WTC11 (cell line): ENCODE results near the gene MROH9. TPM values are rescaled to one million over a fixed set of nuclear protein-coding genes. Genes with fewer than 3 reads are reported as not detected.

Experiments used
- ATAC-seq: fragments of 200-7000 bp; cut with Tn5 transposase; 2 replicates; pipeline ENCODE4 v1.10.0; 2021; ENCODE audit warnings: mild to moderate bottlenecking, moderate library complexity
- CTCF ChIA-PET: fragments of 300-600 bp; sonication (Branson Sonifier 250); formaldehyde crosslinking; loops from one replicate; lab custom pipeline; 2021; ENCODE audit warnings: antibody characterized with exemption; lab: Charles Lee
- POLR2A ChIA-PET: fragments of 350-600 bp; sonication (Branson Sonifier 250); formaldehyde crosslinking; loops from one replicate; lab custom pipeline; 2021; ENCODE audit warnings: antibody characterized with exemption; lab: Charles Lee
- DNase-seq: peaks from one replicate; pipeline ENCODE4 v3.0.0; 2021; ENCODE audit warnings: low spot score
- H3K27ac Mint-ChIP-seq: 2 replicates; pipeline ENCODE4 v1.8.0; 2021; ENCODE audit warnings: mixed read lengths
- H3K27me3 Mint-ChIP-seq: 2 replicates; pipeline ENCODE4 v1.8.0; 2021; ENCODE audit warnings: low read depth, mild to moderate bottlenecking, moderate library complexity, mixed read lengths
- H3K36me3 Mint-ChIP-seq: 2 replicates; pipeline ENCODE4 v1.8.0; 2021; ENCODE audit warnings: mixed read lengths
- H3K4me1 Mint-ChIP-seq: 2 replicates; pipeline ENCODE4 v1.8.0; 2022; ENCODE audit warnings: mixed read lengths
- H3K4me3 Mint-ChIP-seq: 2 replicates; pipeline ENCODE4 v1.8.0; 2021; ENCODE audit warnings: mild to moderate bottlenecking, moderate library complexity, mixed read lengths
- H3K9me3 Mint-ChIP-seq: 2 replicates; pipeline ENCODE4 v1.8.0; 2021; ENCODE audit warnings: mixed read lengths
- CREB1 ChIP-seq: sonication (generic); formaldehyde crosslinking; IDR thresholded peaks from 2 replicates; pipeline ENCODE4 v1.8.0; 2023; ENCODE audit warnings: mild to moderate bottlenecking, missing genetic modification reagents
- FOXJ3 ChIP-seq: sonication (generic); formaldehyde crosslinking; IDR thresholded peaks from 2 replicates; pipeline ENCODE4 v1.9.0; 2021; ENCODE audit warnings: missing genetic modification reagents, mild to moderate bottlenecking, borderline replicate concordance
- GABPB1 ChIP-seq: sonication (generic); formaldehyde crosslinking; IDR thresholded peaks from 2 replicates; pipeline ENCODE4 v1.8.1; 2023; ENCODE audit warnings: mild to moderate bottlenecking, missing genetic modification reagents
- GRHL2 ChIP-seq: fragments of 250-450 bp; sonication (Bioruptor Pico); IDR thresholded peaks from 2 replicates; pipeline ENCODE4 v1.8.0; 2022; ENCODE audit warnings: mild to moderate bottlenecking, moderate library complexity; ENCODE audit not compliant: insufficient replicate concordance, severe bottlenecking
- HMGA2 ChIP-seq: fragments of 250-450 bp; sonication (Bioruptor Pico); IDR thresholded peaks from 2 replicates; pipeline ENCODE4 v1.4.0; 2021; ENCODE audit warnings: mild to moderate bottlenecking, moderate library complexity
- NR3C1 ChIP-seq: sonication (generic); formaldehyde crosslinking; conservative IDR thresholded peaks from 2 replicates; pipeline ENCODE4 v1.8.1; 2023; ENCODE audit warnings: low read depth, mild to moderate bottlenecking, missing genetic modification reagents
- PREB ChIP-seq: sonication (generic); formaldehyde crosslinking; IDR thresholded peaks from 2 replicates; pipeline ENCODE4 v1.8.1; 2022; ENCODE audit warnings: mild to moderate bottlenecking, missing genetic modification reagents, moderate library complexity, borderline replicate concordance
- TP53 ChIP-seq: sonication (generic); formaldehyde crosslinking; IDR thresholded peaks from 2 replicates; pipeline ENCODE4 v1.8.1; 2023; ENCODE audit warnings: mild to moderate bottlenecking, missing genetic modification reagents
- ZNF138 ChIP-seq: sonication (generic); formaldehyde crosslinking; conservative IDR thresholded peaks from 2 replicates; pipeline ENCODE4 v1.8.1; 2022; ENCODE audit warnings: mild to moderate bottlenecking, moderate library complexity, missing genetic modification reagents
- ZNF396 ChIP-seq: fragments of 250-450 bp; sonication (Bioruptor Pico); IDR thresholded peaks from 2 replicates; pipeline ENCODE4 v1.8.0; 2021; ENCODE audit warnings: mild to moderate bottlenecking, moderate library complexity, borderline replicate concordance
- ZNF416 ChIP-seq: fragments of 250-450 bp; sonication (Bioruptor Pico); IDR thresholded peaks from 2 replicates; pipeline ENCODE4 v1.9.0; 2021; ENCODE audit warnings: mild to moderate bottlenecking, inconsistent platforms
- ZNF425 ChIP-seq: fragments of 250-450 bp; sonication (Bioruptor Pico); conservative IDR thresholded peaks from 2 replicates; pipeline ENCODE4 v1.9.0; 2021; ENCODE audit warnings: mild to moderate bottlenecking
- total RNA-seq: library from RNA; stranded (reverse); gene quantifications from 3 replicates; pipeline ENCODE4 v1.2.3, GENCODE V29; 2021
- TF ChIP-seq, protein P1 (sequence below): fragments of 250-450 bp; sonication (Bioruptor Pico); IDR thresholded peaks from 2 replicates; pipeline ENCODE4 v1.8.0; 2021; ENCODE audit warnings: mild to moderate bottlenecking
- TF ChIP-seq, protein P2 (sequence below): fragments of 250-450 bp; sonication (Bioruptor Pico); IDR thresholded peaks from 2 replicates; pipeline ENCODE4 v1.9.0; 2021; ENCODE audit warnings: mild to moderate bottlenecking, borderline replicate concordance
- TF ChIP-seq, protein P3 (sequence below): sonication (generic); formaldehyde crosslinking; IDR thresholded peaks from 2 replicates; pipeline ENCODE4 v1.8.1; 2022; ENCODE audit warnings: mild to moderate bottlenecking, moderate library complexity, missing genetic modification reagents

The MROH9 gene
- total RNA-seq, 1 experiment from 2014 or later, result not detected

GRCh38 chr1:170932236-170932635, 3.1 kb upstream of the MROH9 start (continued):
- TF ChIP-seq, protein P1, sequence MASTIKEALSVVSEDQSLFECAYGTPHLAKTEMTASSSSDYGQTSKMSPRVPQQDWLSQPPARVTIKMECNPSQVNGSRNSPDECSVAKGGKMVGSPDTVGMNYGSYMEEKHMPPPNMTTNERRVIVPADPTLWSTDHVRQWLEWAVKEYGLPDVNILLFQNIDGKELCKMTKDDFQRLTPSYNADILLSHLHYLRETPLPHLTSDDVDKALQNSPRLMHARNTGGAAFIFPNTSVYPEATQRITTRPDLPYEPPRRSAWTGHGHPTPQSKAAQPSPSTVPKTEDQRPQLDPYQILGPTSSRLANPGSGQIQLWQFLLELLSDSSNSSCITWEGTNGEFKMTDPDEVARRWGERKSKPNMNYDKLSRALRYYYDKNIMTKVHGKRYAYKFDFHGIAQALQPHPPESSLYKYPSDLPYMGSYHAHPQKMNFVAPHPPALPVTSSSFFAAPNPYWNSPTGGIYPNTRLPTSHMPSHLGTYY (CRISPR knock-in tag), result no peak
- TF ChIP-seq ZNF416 (CRISPR knock-in tag) (no peak), FOXJ3 (CRISPR knock-in tag) (no peak), NR3C1 (CRISPR knock-in tag) (no peak), ZNF138 (CRISPR knock-in tag) (no peak), PREB (CRISPR knock-in tag) (no peak), GRHL2 (no peak), HMGA2 (no peak), ZNF425 (CRISPR knock-in tag) (no peak)
- TF ChIP-seq, protein P2, sequence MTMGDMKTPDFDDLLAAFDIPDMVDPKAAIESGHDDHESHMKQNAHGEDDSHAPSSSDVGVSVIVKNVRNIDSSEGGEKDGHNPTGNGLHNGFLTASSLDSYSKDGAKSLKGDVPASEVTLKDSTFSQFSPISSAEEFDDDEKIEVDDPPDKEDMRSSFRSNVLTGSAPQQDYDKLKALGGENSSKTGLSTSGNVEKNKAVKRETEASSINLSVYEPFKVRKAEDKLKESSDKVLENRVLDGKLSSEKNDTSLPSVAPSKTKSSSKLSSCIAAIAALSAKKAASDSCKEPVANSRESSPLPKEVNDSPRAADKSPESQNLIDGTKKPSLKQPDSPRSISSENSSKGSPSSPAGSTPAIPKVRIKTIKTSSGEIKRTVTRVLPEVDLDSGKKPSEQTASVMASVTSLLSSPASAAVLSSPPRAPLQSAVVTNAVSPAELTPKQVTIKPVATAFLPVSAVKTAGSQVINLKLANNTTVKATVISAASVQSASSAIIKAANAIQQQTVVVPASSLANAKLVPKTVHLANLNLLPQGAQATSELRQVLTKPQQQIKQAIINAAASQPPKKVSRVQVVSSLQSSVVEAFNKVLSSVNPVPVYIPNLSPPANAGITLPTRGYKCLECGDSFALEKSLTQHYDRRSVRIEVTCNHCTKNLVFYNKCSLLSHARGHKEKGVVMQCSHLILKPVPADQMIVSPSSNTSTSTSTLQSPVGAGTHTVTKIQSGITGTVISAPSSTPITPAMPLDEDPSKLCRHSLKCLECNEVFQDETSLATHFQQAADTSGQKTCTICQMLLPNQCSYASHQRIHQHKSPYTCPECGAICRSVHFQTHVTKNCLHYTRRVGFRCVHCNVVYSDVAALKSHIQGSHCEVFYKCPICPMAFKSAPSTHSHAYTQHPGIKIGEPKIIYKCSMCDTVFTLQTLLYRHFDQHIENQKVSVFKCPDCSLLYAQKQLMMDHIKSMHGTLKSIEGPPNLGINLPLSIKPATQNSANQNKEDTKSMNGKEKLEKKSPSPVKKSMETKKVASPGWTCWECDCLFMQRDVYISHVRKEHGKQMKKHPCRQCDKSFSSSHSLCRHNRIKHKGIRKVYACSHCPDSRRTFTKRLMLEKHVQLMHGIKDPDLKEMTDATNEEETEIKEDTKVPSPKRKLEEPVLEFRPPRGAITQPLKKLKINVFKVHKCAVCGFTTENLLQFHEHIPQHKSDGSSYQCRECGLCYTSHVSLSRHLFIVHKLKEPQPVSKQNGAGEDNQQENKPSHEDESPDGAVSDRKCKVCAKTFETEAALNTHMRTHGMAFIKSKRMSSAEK (CRISPR knock-in tag), result no peak

GRCh38 chr1:170938281-170938680, 2.9 kb downstream of the MROH9 start:
- Mint-ChIP-seq H3K27me3 (no peaks in the 10 kb centered on the region), H3K9me3 (peaks cover 5% of the 10 kb centered on the region), H3K4me1 (no peaks in the 10 kb centered on the region), H3K4me3 (no peak overlapping the region), H3K36me3 (no peaks in the 10 kb centered on the region), H3K27ac (no peak overlapping the region)
- ATAC-seq, result no peak
- ChIA-PET CTCF (no interaction called here), POLR2A (no interaction called here)
- TF ChIP-seq NR3C1 (CRISPR knock-in tag) (no peak), CREB1 (no peak), ZNF396 (CRISPR knock-in tag) (no peak), TP53 (CRISPR knock-in tag) (no peak), GABPB1 (CRISPR knock-in tag) (no peak)
- TF ChIP-seq, protein P3, sequence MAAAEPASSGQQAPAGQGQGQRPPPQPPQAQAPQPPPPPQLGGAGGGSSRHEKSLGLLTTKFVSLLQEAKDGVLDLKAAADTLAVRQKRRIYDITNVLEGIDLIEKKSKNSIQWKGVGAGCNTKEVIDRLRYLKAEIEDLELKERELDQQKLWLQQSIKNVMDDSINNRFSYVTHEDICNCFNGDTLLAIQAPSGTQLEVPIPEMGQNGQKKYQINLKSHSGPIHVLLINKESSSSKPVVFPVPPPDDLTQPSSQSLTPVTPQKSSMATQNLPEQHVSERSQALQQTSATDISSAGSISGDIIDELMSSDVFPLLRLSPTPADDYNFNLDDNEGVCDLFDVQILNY (CRISPR knock-in tag), result no peak
- DNase-seq, result no peak
